Panc1 (cell line): ENCODE data around the gene AGTPBP1. TPM values are rescaled to one million over a fixed set of nuclear protein-coding genes. Genes with fewer than 3 reads are reported as not detected.

ENCODE experiments used
- ATAC-seq: fragments of 200-7000 bp; cut with Tn5 transposase; 2 replicates; pipeline ENCODE4 v1.9.1; 2020; ENCODE audit warnings: mild to moderate bottlenecking, moderate library complexity
- BruUV-seq: library from RNA; stranded (reverse); fragments of 400-500 nt; replicated peaks from 2 replicates; lab custom pipeline; 2021; lab: Mats Ljungman, UMichigan
- CTCF ChIA-PET: fragments of 300-600 bp; sonication (Branson Sonifier 250); formaldehyde crosslinking; loops from one replicate; lab custom pipeline; 2022; ENCODE audit warnings: antibody characterized with exemption; lab: Charles Lee
- POLR2A ChIA-PET: fragments of 300-600 bp; sonication (Branson Sonifier 250); formaldehyde crosslinking; loops from one replicate; lab custom pipeline; 2022; ENCODE audit warnings: antibody characterized with exemption; lab: Charles Lee
- DNase-seq: peaks from one replicate; pipeline ENCODE4 v3.0.0-alpha.2; 2010; ENCODE audit warnings: low read depth, low spot score
- H3K27ac ChIP-seq: 2 replicates; pipeline ENCODE4 v1.5.1; 2011; ENCODE audit warnings: mild to moderate bottlenecking, low read length, inconsistent platforms
- H3K27me3 ChIP-seq: fragments of 200-500 bp; sonication (Bioruptor generic); 2 replicates; pipeline ENCODE4 v1.6.0; 2014; ENCODE audit warnings: low read length, inconsistent platforms; ENCODE audit not compliant: control insufficient read depth, insufficient read depth
- H3K36me3 ChIP-seq: fragments of 200-500 bp; sonication (Bioruptor generic); 2 replicates; pipeline ENCODE4 v1.5.1; 2014; ENCODE audit warnings: inconsistent platforms, mild to moderate bottlenecking, low read length, moderate library complexity; ENCODE audit not compliant: control insufficient read depth, insufficient read depth
- H3K4me1 ChIP-seq: 2 replicates; pipeline ENCODE4 v1.5.1; 2011; ENCODE audit warnings: inconsistent platforms, mild to moderate bottlenecking, low read length, moderate library complexity; ENCODE audit not compliant: control insufficient read depth, insufficient read depth
- H3K4me3 ChIP-seq, 2 experiments: 2 replicates each; pipeline ENCODE4 v1.5.1; 2011 to 2012; ENCODE audit warnings: low read depth in 2 of 2, low read length in 2 of 2, mild to moderate bottlenecking in 2 of 2, inconsistent platforms in 1 of 2, moderate library complexity in 1 of 2
- H3K9me3 ChIP-seq: fragments of 200-500 bp; sonication (Bioruptor generic); 2 replicates; pipeline ENCODE4 v1.5.1; 2014; ENCODE audit warnings: low read depth, mild to moderate bottlenecking, inconsistent platforms, low read length, moderate library complexity; ENCODE audit not compliant: control insufficient read depth, insufficient read depth
- CTCF ChIP-seq: fragments of 450-650 bp; IDR thresholded peaks from 2 replicates; pipeline ENCODE4 v1.5.1; 2017; ENCODE audit warnings: mild to moderate bottlenecking
- POLR2AphosphoS5 ChIP-seq: IDR thresholded peaks from 2 replicates; pipeline ENCODE4 v1.6.1; 2012; ENCODE audit warnings: mild to moderate bottlenecking, low read depth, low read length, moderate library complexity
- SIN3A ChIP-seq: IDR thresholded peaks from 2 replicates; pipeline ENCODE4 v1.6.1; 2012; ENCODE audit warnings: low read depth, mild to moderate bottlenecking, low read length, moderate library complexity, borderline replicate concordance; ENCODE audit not compliant: insufficient read depth
- TCF7L2 ChIP-seq: IDR thresholded peaks from 2 replicates; pipeline ENCODE4 v1.6.1; 2011; ENCODE audit warnings: mild to moderate bottlenecking, low read depth, low read length, inconsistent platforms
- in situ Hi-C: cut with HindIII; loops from 2 replicates; pipeline ENCODE4 v1.10.0; 2016; ENCODE audit warnings: low sequenced_read_pairs, low pct_unique_long_range_greater_than_20kb
- intact Hi-C: fragments of 100-400 bp; cut with micrococcal nuclease; formaldehyde crosslinking; loops from one replicate; pipeline ENCODE4 v1.10.0; 2022; ENCODE audit not compliant: unreplicated experiment
- total RNA-seq: library from RNA; stranded (reverse); gene quantifications from one replicate; pipeline ENCODE4 v1.2.1, GENCODE V29; 2021; ENCODE audit not compliant: unreplicated experiment
- TF ChIP-seq, protein P1 (sequence below), 2 experiments: IDR thresholded peaks; 2 replicates each; pipeline ENCODE4 v1.6.1; 2011 to 2012; ENCODE audit warnings: low read depth in 2 of 2, control low read depth in 1 of 2, low read length in 1 of 2, mild to moderate bottlenecking in 1 of 2, moderate library complexity in 1 of 2; ENCODE audit not compliant: insufficient read depth in 1 of 2

AGTPBP1 gene
- total RNA-seq, 1 experiment from 2014 or later: 11.6 TPM

DNA sequence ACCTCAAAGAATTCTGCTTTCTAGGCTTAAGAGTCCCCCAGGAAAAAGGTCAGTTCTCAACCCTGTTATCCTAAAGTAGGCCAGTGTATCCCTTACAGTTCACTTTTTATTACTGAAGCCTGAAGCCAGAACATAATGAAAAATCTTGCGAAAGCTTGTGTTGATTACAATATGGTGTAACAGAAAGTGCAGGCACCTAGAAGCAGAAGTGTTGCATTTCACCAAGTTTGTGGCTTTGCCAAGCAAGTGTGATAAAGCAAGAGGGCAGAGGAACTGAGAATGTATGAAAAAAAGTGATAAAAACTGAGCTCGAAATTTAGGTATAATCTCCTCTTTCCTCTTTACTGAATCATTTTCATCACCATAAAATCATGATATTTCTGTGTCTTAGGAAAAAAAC lies 26.2 kb downstream of the AGTPBP1 start:
- in situ Hi-C loops: no loop called here
- no peak overlapping the region for H3K27ac ChIP-seq
- no peaks in the 10 kb centered on the region for H3K4me1 ChIP-seq
- intact Hi-C loops: no loop called here
- DNase-seq (no peak), ATAC-seq (no peak)
- no peaks in the 10 kb centered on the region for H3K27me3 ChIP-seq
- no TSS peak for BruUV-seq
- ChIA-PET POLR2A (no interaction called here), CTCF (no interaction called here)
- no peaks in the 10 kb centered on the region for H3K9me3 ChIP-seq
- TF ChIP-seq, protein P1, sequence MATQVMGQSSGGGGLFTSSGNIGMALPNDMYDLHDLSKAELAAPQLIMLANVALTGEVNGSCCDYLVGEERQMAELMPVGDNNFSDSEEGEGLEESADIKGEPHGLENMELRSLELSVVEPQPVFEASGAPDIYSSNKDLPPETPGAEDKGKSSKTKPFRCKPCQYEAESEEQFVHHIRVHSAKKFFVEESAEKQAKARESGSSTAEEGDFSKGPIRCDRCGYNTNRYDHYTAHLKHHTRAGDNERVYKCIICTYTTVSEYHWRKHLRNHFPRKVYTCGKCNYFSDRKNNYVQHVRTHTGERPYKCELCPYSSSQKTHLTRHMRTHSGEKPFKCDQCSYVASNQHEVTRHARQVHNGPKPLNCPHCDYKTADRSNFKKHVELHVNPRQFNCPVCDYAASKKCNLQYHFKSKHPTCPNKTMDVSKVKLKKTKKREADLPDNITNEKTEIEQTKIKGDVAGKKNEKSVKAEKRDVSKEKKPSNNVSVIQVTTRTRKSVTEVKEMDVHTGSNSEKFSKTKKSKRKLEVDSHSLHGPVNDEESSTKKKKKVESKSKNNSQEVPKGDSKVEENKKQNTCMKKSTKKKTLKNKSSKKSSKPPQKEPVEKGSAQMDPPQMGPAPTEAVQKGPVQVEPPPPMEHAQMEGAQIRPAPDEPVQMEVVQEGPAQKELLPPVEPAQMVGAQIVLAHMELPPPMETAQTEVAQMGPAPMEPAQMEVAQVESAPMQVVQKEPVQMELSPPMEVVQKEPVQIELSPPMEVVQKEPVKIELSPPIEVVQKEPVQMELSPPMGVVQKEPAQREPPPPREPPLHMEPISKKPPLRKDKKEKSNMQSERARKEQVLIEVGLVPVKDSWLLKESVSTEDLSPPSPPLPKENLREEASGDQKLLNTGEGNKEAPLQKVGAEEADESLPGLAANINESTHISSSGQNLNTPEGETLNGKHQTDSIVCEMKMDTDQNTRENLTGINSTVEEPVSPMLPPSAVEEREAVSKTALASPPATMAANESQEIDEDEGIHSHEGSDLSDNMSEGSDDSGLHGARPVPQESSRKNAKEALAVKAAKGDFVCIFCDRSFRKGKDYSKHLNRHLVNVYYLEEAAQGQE (IDR thresholded peaks at IDR 0.05; ENCODE audit: insufficient read depth in 1 of 2, low read depth in 2 of 2, low read length in 1 of 2): no peak
- no peak for TF ChIP-seq POLR2AphosphoS5
- no peak for TF ChIP-seq SIN3A
- no peak for TF ChIP-seq TCF7L2
- no peak for TF ChIP-seq CTCF
- H3K36me3 ChIP-seq: no peaks in the 10 kb centered on the region
- no peak overlapping the region for H3K4me3 ChIP-seq

DNA sequence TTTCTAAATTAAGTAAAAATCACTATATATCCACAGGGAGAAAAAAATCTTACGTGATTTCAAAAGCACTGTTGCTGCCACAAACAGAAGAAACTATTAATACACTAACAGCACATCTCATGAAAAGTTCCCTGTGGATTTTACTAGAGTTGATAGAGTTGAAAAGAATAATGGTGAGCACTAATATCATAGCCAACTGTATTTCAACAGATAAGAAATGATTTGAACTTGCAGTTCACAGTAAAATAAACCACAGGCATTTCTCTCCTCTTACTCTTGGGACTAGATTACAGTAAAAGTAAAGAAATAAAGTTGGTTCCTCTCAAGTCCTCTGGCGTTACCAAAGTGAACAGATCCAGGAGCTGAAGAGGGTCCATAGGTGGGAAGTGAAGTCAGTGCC lies 27.9 kb downstream of the AGTPBP1 start:
- TF ChIP-seq SIN3A (no peak), TCF7L2 (no peak), CTCF (no peak), POLR2AphosphoS5 (no peak)
- TF ChIP-seq, protein P1 (IDR thresholded peaks at IDR 0.05; ENCODE audit: insufficient read depth in 1 of 2, low read depth in 2 of 2, low read length in 1 of 2): no peak
- ChIA-PET CTCF (no interaction called here), POLR2A (no interaction called here)
- no TSS peak for BruUV-seq
- no peaks in the 10 kb centered on the region for H3K36me3 ChIP-seq
- H3K27ac ChIP-seq: no peak overlapping the region
- no peaks in the 10 kb centered on the region for H3K9me3 ChIP-seq
- no peak for ATAC-seq
- intact Hi-C loops: no loop called here
- H3K27me3 ChIP-seq: no peaks in the 10 kb centered on the region
- no peaks in the 10 kb centered on the region for H3K4me1 ChIP-seq
- in situ Hi-C loops: no loop called here
- H3K4me3 ChIP-seq: no peak overlapping the region
- no peak for DNase-seq
